A549 treated with dexamethasone at 1 μM for 4 hours (cell line): ENCODE data around the gene VASH1. TPM values are rescaled to one million over a fixed set of nuclear protein-coding genes. Genes with fewer than 3 reads are reported as not detected.

ENCODE experiments used
- total RNA-seq: library from RNA; stranded (reverse); fragments of 200-300 nt; extraction: Qiagen RNA extraction; gene quantifications from 5 replicates; pipeline ENCODE4 v1.2.3, GENCODE V29; 2022

VASH1 gene
- 2.8 to 4.3 TPM (median 4.1 TPM) in 5 replicates for total RNA-seq

GRCh38 chr14:76761136-76761959 is at the start of gene VASH1:
Gene VASH1 (plus strand): TSS chr14:76761468. CDS start chr14:76762822, 1,354 bp downstream.

GRCh38 chr14:76812422-76813383 is 51.4 kb downstream of the VASH1 start, which contains the start of gene ANGEL1:
Gene ANGEL1 (minus strand): TSS chr14:76812882. CDS start chr14:76812827, 55 bp downstream.

DNA sequence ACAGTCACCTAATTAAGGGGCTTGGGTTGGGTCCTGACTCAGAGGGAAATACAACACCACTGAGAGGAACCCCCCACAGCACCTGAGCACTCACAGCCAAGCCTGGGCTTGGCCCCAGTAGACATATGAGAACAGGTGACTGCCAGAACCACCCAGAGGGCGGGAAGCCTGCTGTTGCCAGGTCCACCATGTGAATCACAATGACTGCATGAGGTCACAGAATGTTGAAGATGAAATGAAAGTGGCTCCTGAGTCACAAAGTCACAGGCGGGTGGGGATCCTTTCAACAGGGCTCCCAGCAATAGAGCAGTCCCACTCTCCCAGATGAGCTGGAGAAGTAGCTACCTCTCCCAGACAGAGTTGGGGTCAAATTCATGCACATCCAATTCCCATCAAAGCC is 64.9 kb downstream of the VASH1 start, which contains the start of gene LRRC74A:
Gene LRRC74A, plus strand, starts transcription at position 287 of the 400 bp plus-strand sequence. CDS start 290 bp downstream, outside the sequence.

Other genes starting within 250 kb of the VASH1 start
- 5.9 to 8.5 TPM (median 7.5 TPM) in 5 replicates for gene ANGEL1, start 51.4 kb downstream of the VASH1 start, total RNA-seq
- not detected in 5 replicates for gene LRRC74A, start 64.9 kb downstream of the VASH1 start, total RNA-seq